HEK293 (cell line): ENCODE results near the gene SRRM2.
A peak's percentile ranks its signal among the peaks of the same experiment; 100 is the strongest.

ENCODE experiments used
- EGR2 ChIP-seq: fragments of 450-650 bp; formaldehyde crosslinking; IDR thresholded peaks from 2 replicates; pipeline ENCODE4 v1.5.1; 2016; ENCODE audit warnings: low read depth, missing biosample characterization, missing genetic modification characterization
- FEZF1 ChIP-seq: fragments of 450-650 bp; formaldehyde crosslinking; IDR thresholded peaks from 2 replicates; pipeline ENCODE4 v1.5.1; 2016; ENCODE audit warnings: missing biosample characterization, missing genetic modification characterization
- GLI4 ChIP-seq: fragments of 450-650 bp; formaldehyde crosslinking; IDR thresholded peaks from 2 replicates; pipeline ENCODE4 v1.5.1; 2016; ENCODE audit warnings: missing biosample characterization, missing genetic modification characterization
- KLF1 ChIP-seq: fragments of 450-650 bp; formaldehyde crosslinking; IDR thresholded peaks from 2 replicates; pipeline ENCODE4 v1.5.1; 2016; ENCODE audit warnings: missing biosample characterization, missing genetic modification characterization
- KLF10 ChIP-seq: fragments of 450-650 bp; IDR thresholded peaks from 2 replicates; pipeline ENCODE4 v1.5.1; 2018; ENCODE audit warnings: missing biosample characterization, mild to moderate bottlenecking, missing genetic modification characterization
- REPIN1 ChIP-seq: fragments of 450-650 bp; formaldehyde crosslinking; IDR thresholded peaks from 2 replicates; pipeline ENCODE4 v1.5.1; 2017; ENCODE audit warnings: missing biosample characterization, missing genetic modification characterization, low read depth
- YY1 ChIP-seq: fragments of 450-650 bp; formaldehyde crosslinking; IDR thresholded peaks from 2 replicates; pipeline ENCODE4 v1.5.1; 2018; ENCODE audit warnings: missing biosample characterization, missing genetic modification characterization
- ZBTB7A ChIP-seq: fragments of 450-650 bp; formaldehyde crosslinking; IDR thresholded peaks from 2 replicates; pipeline ENCODE4 v1.5.1; 2016; ENCODE audit warnings: low read depth, missing biosample characterization, missing genetic modification characterization
- ZFHX2 ChIP-seq: fragments of 450-650 bp; formaldehyde crosslinking; conservative IDR thresholded peaks from 2 replicates; pipeline ENCODE4 v1.5.1; 2016; ENCODE audit warnings: missing biosample characterization, missing genetic modification characterization
- ZNF140 ChIP-seq: fragments of 450-650 bp; formaldehyde crosslinking; IDR thresholded peaks from 2 replicates; pipeline ENCODE4 v1.5.1; 2016; ENCODE audit warnings: missing biosample characterization, missing genetic modification characterization
- ZNF2 ChIP-seq: fragments of 450-650 bp; formaldehyde crosslinking; IDR thresholded peaks from 2 replicates; pipeline ENCODE4 v1.5.1; 2016; ENCODE audit warnings: missing biosample characterization, missing genetic modification characterization
- ZNF354C ChIP-seq: fragments of 450-650 bp; formaldehyde crosslinking; IDR thresholded peaks from 2 replicates; pipeline ENCODE4 v1.5.1; 2016; ENCODE audit warnings: missing biosample characterization, missing genetic modification characterization, low read depth, borderline replicate concordance
- ZNF37A ChIP-seq: fragments of 450-650 bp; IDR thresholded peaks from 2 replicates; pipeline ENCODE4 v1.5.1; 2018; ENCODE audit warnings: missing biosample characterization, missing genetic modification characterization
- ZNF416 ChIP-seq: fragments of 450-650 bp; formaldehyde crosslinking; IDR thresholded peaks from 2 replicates; pipeline ENCODE4 v1.5.1; 2016; ENCODE audit warnings: missing biosample characterization, missing genetic modification characterization
- ZNF426 ChIP-seq: fragments of 450-650 bp; formaldehyde crosslinking; IDR thresholded peaks from 2 replicates; pipeline ENCODE4 v1.5.1; 2017; ENCODE audit warnings: missing biosample characterization, missing genetic modification characterization, mild to moderate bottlenecking, inconsistent platforms, moderate library complexity
- ZNF529 ChIP-seq: fragments of 450-650 bp; formaldehyde crosslinking; IDR thresholded peaks from 2 replicates; pipeline ENCODE4 v1.5.1; 2017; ENCODE audit warnings: missing genetic modification characterization, missing biosample characterization; ENCODE audit not compliant: insufficient replicate concordance
- ZNF561 ChIP-seq: fragments of 450-650 bp; IDR thresholded peaks from 2 replicates; pipeline ENCODE4 v1.5.1; 2018; ENCODE audit warnings: missing biosample characterization, missing genetic modification characterization, borderline replicate concordance
- ZNF670 ChIP-seq: fragments of 450-650 bp; formaldehyde crosslinking; IDR thresholded peaks from 2 replicates; pipeline ENCODE4 v1.5.1; 2016; ENCODE audit warnings: missing biosample characterization, missing genetic modification characterization, low read depth
- ZNF747 ChIP-seq: fragments of 450-650 bp; formaldehyde crosslinking; IDR thresholded peaks from 2 replicates; pipeline ENCODE4 v1.5.1; 2016; ENCODE audit warnings: missing biosample characterization, missing genetic modification characterization
- ZNF791 ChIP-seq: fragments of 450-650 bp; formaldehyde crosslinking; IDR thresholded peaks from 2 replicates; pipeline ENCODE4 v1.5.1; 2016; ENCODE audit warnings: missing biosample characterization, missing genetic modification characterization
- ZNF830 ChIP-seq: fragments of 450-650 bp; IDR thresholded peaks from 2 replicates; pipeline ENCODE4 v1.5.0; 2018; ENCODE audit warnings: missing biosample characterization, missing genetic modification characterization, low read depth, mild to moderate bottlenecking, moderate library complexity
- TF ChIP-seq, protein P1 (sequence below): fragments of 450-650 bp; formaldehyde crosslinking; IDR thresholded peaks from 2 replicates; pipeline ENCODE4 v1.5.1; 2016; ENCODE audit warnings: missing biosample characterization, missing genetic modification characterization
- TF ChIP-seq, protein P2 (sequence below): fragments of 450-650 bp; formaldehyde crosslinking; IDR thresholded peaks from 2 replicates; pipeline ENCODE4 v1.5.1; 2016; ENCODE audit warnings: missing biosample characterization, missing genetic modification characterization
- TF ChIP-seq, protein P3 (sequence below): IDR thresholded peaks from 2 replicates; pipeline ENCODE4 v1.6.1; 2011; ENCODE audit warnings: mild to moderate bottlenecking, low read depth, low read length, borderline replicate concordance
- TF ChIP-seq, protein P4 (sequence below): fragments of 450-650 bp; formaldehyde crosslinking; IDR thresholded peaks from 2 replicates; pipeline ENCODE4 v1.5.1; 2016; ENCODE audit warnings: missing biosample characterization, missing genetic modification characterization

The SRRM2 gene

DNA sequence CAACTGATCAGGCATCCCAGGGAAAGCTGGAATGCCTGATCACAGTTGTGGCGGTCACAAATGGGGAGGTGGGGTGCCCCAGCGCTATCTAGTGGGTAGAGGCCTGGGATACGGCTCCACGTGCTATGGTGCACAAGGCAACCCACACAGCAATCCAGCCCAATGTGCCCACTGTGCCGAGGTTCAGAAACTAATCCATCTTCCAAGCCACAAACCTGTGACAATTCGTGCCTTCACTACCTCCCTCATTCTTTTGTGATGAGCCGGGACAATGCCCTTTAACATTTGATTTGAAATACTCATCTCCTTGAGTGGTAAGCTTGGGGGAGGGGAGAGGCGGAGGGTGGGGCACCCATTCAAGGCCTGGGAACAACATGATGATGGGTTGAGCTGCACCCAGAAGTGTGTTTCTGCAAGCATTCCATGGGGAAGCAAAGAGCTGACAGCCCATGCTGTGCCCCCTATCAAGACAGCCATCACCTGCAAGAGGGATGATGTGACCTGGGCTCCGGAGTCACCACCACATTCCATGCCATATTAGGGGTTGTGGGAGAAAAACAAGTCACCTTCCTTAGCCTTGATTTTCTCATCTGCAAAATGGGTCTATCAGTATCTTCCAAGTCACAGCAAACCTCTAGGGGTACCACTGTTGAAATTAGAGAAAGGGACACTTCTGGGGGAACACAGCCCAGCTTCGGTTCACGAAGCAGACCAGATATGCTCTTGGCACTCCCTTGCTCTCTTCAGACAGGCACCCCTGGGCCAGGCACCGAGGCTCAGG, 20.9 kb downstream of the SRRM2 start (continued):
- TF ChIP-seq ZNF416 (tag by site-specific recombination) (no peak), ZNF37A (tag by site-specific recombination) (no peak), GLI4 (tag by site-specific recombination) (0 out of 2 replicates have a peak, but pooled peaks have one; percentile 19), EGR2 (tag by site-specific recombination) (peak; percentile 30; the same call in 1 of the 2 replicates), ZFHX2 (tag by site-specific recombination) (peak; percentile 21; the same call in 1 of the 2 replicates), ZNF2 (no peak), REPIN1 (tag by site-specific recombination) (no peak), ZNF354C (no peak), ZNF747 (tag by site-specific recombination) (no peak), KLF1 (peak; percentile 9; the same call in 1 of the 2 replicates), ZNF791 (no peak), ZNF426 (tag by site-specific recombination) (no peak), ZNF561 (tag by site-specific recombination) (no peak), ZNF830 (no peak), ZNF670 (tag by site-specific recombination) (no peak), FEZF1 (no peak), KLF10 (tag by site-specific recombination) (no peak), YY1 (tag by site-specific recombination) (no peak), ZNF529 (tag by site-specific recombination) (no peak), ZBTB7A (no peak), ZNF140 (tag by site-specific recombination) (no peak)
- TF ChIP-seq, protein P1, sequence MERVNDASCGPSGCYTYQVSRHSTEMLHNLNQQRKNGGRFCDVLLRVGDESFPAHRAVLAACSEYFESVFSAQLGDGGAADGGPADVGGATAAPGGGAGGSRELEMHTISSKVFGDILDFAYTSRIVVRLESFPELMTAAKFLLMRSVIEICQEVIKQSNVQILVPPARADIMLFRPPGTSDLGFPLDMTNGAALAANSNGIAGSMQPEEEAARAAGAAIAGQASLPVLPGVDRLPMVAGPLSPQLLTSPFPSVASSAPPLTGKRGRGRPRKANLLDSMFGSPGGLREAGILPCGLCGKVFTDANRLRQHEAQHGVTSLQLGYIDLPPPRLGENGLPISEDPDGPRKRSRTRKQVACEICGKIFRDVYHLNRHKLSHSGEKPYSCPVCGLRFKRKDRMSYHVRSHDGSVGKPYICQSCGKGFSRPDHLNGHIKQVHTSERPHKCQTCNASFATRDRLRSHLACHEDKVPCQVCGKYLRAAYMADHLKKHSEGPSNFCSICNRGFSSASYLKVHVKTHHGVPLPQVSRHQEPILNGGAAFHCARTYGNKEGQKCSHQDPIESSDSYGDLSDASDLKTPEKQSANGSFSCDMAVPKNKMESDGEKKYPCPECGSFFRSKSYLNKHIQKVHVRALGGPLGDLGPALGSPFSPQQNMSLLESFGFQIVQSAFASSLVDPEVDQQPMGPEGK (tag by site-specific recombination) = no peak
- TF ChIP-seq, protein P2, sequence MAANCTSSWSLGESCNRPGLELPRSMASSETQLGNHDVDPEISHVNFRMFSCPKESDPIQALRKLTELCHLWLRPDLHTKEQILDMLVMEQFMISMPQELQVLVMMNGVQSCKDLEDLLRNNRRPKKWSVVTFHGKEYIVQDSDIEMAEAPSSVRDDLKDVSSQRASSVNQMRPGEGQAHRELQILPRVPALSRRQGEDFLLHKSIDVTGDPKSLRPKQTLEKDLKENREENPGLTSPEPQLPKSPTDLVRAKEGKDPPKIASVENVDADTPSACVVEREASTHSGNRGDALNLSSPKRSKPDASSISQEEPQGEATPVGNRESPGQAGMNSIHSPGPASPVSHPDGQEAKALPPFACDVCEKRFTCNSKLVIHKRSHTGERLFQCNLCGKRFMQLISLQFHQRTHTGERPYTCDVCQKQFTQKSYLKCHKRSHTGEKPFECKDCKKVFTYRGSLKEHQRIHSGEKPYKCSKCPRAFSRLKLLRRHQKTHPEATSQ (tag by site-specific recombination) = 0 out of 2 replicates have a peak, but pooled peaks have one; percentile 24
- TF ChIP-seq, protein P3, sequence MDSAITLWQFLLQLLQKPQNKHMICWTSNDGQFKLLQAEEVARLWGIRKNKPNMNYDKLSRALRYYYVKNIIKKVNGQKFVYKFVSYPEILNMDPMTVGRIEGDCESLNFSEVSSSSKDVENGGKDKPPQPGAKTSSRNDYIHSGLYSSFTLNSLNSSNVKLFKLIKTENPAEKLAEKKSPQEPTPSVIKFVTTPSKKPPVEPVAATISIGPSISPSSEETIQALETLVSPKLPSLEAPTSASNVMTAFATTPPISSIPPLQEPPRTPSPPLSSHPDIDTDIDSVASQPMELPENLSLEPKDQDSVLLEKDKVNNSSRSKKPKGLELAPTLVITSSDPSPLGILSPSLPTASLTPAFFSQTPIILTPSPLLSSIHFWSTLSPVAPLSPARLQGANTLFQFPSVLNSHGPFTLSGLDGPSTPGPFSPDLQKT = no peak
- TF ChIP-seq, protein P4, sequence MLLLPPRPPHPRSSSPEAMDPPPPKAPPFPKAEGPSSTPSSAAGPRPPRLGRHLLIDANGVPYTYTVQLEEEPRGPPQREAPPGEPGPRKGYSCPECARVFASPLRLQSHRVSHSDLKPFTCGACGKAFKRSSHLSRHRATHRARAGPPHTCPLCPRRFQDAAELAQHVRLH = peak; percentile 76
- TF ChIP-seq, all 188 proteins: peak for 12
